GM19372 (cell line): ENCODE measurements around the gene MTA2.

Source experiments
- ATAC-seq: cut with Tn5 transposase; IDR thresholded peaks from one replicate; pipeline ENCODE4 v1.9.1; 2021; ENCODE audit warnings: mild to moderate bottlenecking, low read depth, moderate library complexity; ENCODE audit not compliant: unreplicated experiment

The MTA2 gene

DNA sequence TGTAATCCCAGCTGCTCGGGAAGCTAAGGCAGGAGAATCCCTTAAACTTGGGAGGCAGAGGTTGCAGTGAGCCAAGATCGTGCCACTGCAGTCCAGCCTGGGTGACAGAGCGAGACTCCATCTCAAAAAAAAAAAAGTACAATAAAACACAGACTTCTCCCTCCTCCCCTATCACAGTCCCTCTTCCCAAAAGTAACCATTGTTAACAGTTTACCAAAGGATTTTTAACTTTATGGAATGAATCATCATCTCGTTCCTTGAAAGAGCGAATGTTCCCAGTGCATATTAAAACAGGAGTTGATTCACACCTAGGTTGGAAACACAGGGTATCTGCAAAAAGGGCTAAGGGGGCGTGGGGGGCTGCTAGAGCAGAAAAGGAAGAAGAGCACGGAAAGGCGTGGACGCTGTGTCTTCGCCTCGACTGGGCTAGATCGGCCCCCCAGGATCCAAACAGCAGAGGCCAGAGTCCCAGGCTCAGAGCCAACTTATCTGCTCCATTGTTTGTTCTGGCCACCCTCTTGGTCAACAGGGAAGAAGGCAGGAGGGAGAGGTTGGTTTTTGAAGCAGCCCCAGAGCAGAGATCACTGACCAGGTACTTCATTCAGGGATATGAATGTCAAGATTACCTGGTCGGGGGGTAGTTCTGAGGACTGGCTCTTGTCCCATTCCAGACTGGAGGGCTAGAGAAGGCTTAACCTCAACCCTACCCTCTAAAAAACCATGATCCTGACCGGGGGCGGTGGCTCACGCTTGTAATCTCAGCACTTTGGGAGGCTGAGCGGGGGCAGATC, 52.9 kb downstream of the MTA2 start:
- no peak for ATAC-seq

DNA sequence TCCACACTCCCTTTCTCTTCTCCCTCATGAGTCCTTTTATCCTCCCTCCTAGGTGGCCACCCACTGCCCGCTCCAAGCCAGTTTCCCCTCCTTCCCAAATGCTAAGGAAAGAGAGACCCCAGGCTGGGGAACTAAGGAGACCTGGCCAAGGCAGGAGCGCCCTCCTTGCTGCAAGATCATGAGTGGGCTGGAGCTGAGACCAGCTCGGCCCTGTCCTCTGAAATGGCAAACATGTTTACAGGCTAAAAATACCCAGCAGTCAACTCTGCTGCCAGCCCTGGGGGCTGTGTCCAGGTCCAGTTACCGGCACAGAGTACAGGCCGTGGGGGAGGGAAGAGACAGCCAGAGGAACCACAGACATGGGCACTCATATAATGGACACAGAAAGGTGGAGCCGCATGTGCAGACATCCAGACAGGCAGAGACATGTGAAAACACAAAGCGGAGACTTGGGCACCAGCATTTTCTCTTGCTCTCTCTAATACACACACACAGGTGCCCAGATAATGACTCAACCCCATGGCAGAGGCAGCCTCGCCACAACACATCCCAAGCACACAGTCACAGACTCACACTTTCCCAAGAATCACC, 53.9 kb downstream of the MTA2 start:
- ATAC-seq = no peak

DNA sequence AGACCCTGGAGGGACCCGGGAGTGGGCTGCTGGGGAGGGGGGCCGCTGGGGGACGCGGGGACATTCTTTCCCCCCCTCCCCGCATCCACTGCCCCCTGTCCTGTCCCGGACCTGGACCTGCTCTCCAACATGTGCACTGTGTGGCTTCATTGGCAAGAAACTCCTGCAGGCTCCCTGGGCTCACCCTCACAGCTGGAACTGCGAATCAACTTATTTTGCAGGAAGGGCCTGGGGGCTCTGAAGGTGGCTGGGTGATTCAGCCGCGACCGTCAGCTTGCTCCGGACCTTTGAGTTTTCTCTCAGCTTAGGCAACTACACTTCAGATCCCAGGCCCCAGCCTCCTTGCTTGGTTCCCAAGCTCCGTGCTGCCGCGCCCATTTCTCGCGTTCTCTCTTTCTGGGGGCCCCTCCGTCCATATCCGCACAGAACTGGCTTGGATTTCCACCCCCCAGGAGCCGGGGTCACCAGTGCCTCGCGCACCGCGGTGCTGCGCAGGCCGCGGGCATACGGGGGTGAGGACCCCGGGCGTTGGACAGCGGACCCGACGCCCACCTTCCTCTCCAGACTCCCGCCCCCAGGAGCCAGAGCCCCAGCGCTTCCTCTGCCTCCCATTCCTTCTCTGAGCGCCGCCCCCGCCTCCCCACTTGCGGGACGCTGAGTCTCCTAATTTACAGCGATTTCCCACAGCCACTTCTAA, 54.6 kb downstream of the MTA2 start:
- ATAC-seq = no peak

DNA sequence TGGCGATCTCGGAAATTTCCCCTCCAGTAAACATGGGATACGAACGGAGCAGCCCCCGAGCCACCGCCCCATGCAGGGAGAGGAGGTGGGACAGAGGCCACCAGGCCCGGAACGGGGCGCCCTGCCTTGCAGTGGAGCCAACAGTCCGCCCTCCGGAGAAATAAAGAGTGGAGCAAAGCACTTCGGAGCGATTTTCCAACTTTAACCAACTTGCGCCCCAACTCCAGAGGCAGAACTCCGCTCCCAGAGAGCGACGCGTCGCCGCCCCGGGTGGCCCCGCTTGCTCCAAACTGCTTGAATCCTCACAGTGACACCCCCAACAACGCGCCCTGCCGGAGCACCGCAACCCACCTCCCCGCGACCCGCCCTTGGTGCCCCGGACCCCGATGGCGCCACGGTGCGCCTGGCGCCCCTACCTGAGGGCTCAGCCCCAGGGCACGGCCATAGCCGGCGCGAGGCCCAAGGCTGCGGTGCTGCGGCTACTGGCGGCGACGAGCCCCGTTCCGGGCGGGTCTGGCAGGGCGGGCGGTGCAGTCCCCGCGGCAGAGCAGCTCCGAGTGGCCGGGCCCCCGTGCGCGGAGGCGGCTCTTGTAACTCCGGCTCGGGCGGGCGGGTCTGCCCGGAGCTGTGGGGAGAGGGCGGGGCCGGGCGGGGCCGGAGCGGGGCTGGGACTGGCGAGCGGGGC, 55.3 kb downstream of the MTA2 start, which contains the start of gene AHNAK:
AHNAK (minus strand) TSS at position 563 of the 685 bp plus-strand sequence. CDS start 10,708 bp downstream, outside the sequence.
- no peak for ATAC-seq

DNA sequence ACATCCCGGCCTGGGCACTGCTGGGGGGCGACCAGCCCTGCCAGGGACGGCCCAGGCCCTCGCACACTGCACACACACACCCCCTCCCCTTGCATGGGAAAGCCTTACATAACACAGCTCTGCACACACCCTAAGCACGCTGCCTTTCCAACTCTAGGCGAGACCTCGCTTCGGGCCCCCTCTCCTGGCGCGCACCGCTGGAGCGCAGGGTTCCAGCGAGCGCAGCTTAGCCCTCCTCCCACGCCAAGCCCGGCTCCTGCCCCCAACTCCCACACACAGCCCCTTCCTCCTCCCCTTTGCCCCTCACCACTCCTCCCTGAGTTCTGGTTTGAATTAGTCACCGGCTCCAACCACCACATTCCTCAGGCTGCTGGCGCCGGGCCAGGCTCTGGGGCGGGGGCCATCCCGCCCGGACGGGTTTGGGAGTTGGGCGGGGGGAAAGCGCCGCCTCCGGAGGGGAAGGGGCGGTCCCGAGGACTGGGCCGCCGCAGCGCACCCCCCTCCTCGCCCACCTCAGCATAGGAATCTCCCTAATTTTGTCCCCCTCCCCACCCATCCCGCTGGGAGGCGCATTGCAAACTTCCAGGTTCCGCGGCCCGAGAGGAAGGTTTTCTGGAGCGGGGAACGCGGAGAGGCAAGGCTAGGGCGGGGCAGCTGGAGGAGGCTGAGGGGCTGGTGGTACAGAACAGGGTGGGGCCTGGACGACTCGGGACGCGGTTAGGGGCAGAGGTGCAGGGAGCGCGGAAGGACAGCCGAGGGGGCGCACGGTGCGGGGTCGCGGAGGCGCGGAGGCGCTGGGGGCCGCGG, 56.0 kb downstream of the MTA2 start:
- ATAC-seq = no peak

DNA sequence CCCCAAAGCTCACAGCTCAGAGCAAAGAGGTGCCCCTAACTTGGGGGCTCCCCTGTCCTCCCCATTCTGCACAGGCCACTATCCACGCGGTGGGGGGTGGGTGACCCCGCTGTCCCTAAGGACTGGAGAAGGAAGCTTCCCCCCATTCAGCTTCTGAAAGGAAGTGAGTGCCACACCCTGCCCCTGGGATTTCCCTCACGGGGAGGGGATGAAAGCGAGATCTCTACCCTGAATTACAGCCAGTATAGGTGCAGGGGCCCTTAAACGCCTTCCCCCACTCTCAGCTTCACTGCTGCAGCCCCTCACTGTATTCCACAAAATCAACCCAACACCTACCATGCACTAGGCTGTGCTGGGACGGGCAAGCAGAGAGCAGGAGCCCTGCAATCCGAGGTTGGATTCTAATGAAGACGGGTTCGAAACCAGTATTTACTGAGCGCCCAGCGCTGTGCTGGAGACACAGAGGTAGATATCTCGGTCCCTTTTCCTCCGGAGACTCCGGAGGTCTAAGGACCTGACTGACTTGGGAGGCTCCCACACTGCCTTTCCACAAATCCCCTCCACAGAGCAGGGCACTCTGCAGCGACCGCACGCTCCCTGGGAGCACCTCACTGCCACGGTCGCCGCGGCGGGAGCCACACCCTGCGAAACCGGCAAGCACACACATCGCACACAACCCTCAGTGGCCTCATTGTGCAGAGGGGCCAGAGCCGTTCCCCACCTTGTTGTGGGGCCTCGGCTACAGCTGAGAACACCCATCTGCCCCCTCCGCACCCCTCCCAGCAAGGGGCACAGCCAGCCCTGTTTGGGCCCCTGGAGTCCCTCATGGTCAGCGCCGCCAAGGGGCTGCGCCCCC, 56.9 kb downstream of the MTA2 start:
- ATAC-seq = no peak

DNA sequence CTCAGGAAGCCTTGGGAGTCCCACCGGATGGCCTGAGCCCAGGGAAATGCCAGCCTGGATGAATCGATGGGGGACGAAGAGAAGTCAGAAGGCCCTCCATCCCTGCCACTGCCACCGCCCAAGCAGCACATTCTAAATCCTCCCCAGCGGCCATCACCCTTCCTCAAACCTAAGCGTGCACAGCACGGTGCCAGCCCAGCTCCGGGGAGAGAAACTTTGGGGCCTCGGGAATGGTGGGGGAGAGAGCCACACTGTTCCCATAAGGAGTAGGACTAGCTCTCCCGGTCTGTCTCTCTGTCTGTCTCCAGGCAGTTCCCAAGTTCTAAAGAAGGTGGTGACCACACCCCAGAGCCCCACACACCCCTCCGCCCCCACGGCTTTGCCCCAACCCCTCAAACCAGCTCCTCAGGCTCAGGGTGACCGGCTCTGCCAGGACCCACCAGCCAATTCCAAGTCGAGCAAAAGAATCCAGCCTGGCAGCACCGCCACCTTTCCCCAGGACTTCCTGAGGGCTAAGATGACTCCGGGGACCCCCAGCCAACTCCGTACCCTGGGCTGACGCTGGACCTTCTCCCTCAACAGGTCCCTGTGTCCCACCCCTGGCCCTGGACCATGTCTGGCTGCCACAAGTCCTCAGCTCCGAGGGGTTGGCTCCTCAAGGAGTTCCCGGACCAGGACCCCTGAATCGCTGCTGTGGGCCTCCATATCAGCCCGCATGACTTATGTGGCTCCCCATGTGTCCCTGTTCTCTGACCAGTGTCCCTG, 57.8 kb downstream of the MTA2 start:
- no peak for ATAC-seq
